A549 (cell line): Measurements from ENCODE around the gene ZNF423. TPM values are rescaled to one million over a fixed set of nuclear protein-coding genes. Genes with fewer than 3 reads are reported as not detected.

Experiments
- ATAC-seq, 2 experiments: fragments of 200-7000 bp in 1 of 2; fragments of >200 bp in 1 of 2; cut with Nextera tagmentation in 1 of 2; cut with Tn5 transposase in 1 of 2; 3 replicates each; pipeline versions ENCODE4 v1.8.0 to v1.9.1; 2018 to 2020; ENCODE audit warnings: mild to moderate bottlenecking in 1 of 2, moderate library complexity in 1 of 2
- CTCF ChIA-PET: fragments of 300-600 bp; sonication (Branson Sonifier 250); formaldehyde crosslinking; extraction: SDS; loops from one replicate; lab custom pipeline; 2021; ENCODE audit warnings: antibody characterized with exemption, inconsistent platforms; lab: Yijun Ruan, JAX
- POLR2A ChIA-PET: fragments of 350-600 bp; formaldehyde crosslinking; extraction: SDS; loops from one replicate; lab custom pipeline; 2021; ENCODE audit warnings: antibody characterized with exemption, inconsistent platforms; lab: Yijun Ruan, JAX
- DNase-seq, 2 experiments: peaks; one replicate each; pipeline versions ENCODE4 v3.0.0 to v3.0.0-alpha.2; 2011 to 2016; ENCODE audit warnings: low read depth in 1 of 2, low spot score in 1 of 2
- FAIRE-seq: peaks from 2 replicates; lab custom pipeline; 2011; peaks lifted over from hg19 to GRCh38; lab: Jason Lieb, UNC
- H3K27ac ChIP-seq, 2 experiments: fragments of >200 bp; sonication (Bioruptor Twin); formaldehyde crosslinking; 3 replicates each; pipeline ENCODE4 v1.5.1; 2016 to 2017
- H3K4me1 ChIP-seq: fragments of >200 bp; sonication (Bioruptor Twin); formaldehyde crosslinking; 3 replicates; pipeline ENCODE4 v1.6.1; 2016
- H3K4me2 ChIP-seq: fragments of >200 bp; sonication (Bioruptor Twin); formaldehyde crosslinking; 3 replicates; pipeline ENCODE4 v1.6.1; 2016
- H3K4me3 ChIP-seq: fragments of >200 bp; sonication (Bioruptor Twin); formaldehyde crosslinking; 3 replicates; pipeline ENCODE4 v1.5.1; 2016
- H3K9me3 ChIP-seq: fragments of >200 bp; sonication (Bioruptor Twin); formaldehyde crosslinking; 3 replicates; pipeline ENCODE4 v1.6.1; 2016
- ATOH8 ChIP-seq: fragments of 250-450 bp; sonication (Bioruptor Pico); IDR thresholded peaks from 2 replicates; pipeline ENCODE4 v1.5.0; 2020; ENCODE audit warnings: low read depth, mild to moderate bottlenecking, moderate library complexity
- BCL3 ChIP-seq: fragments of >200 bp; sonication (Bioruptor Twin); formaldehyde crosslinking; IDR thresholded peaks from 3 replicates; pipeline ENCODE4 v1.6.1; 2016
- CBX2 ChIP-seq: fragments of 200-600 bp; sonication (generic); IDR thresholded peaks from 2 replicates; pipeline ENCODE4 v1.6.1; 2016; ENCODE audit warnings: low read depth, mild to moderate bottlenecking, borderline replicate concordance
- CHD2 ChIP-seq: fragments of 150-350 bp; IDR thresholded peaks from 2 replicates; pipeline ENCODE4 v1.6.1; 2014; ENCODE audit warnings: low read length; ENCODE audit not compliant: partially characterized antibody
- ESRRA ChIP-seq: fragments of 150-350 bp; IDR thresholded peaks from 2 replicates; pipeline ENCODE4 v1.6.1; 2014; ENCODE audit warnings: mild to moderate bottlenecking, low read length, borderline replicate concordance
- FOSB ChIP-seq: fragments of 250-450 bp; sonication (Bioruptor Pico); IDR thresholded peaks from 2 replicates; pipeline ENCODE4 v1.5.0; 2020; ENCODE audit warnings: mild to moderate bottlenecking, moderate library complexity
- FOSL2 ChIP-seq, 2 experiments: fragments of 450-650 bp in 1 of 2; fragments of >200 bp in 1 of 2; sonication (Bioruptor Twin) in 1 of 2; formaldehyde crosslinking; IDR thresholded peaks; 2 replicates each; pipeline versions ENCODE4 v1.5.0 to v1.6.1; 2016 to 2020; ENCODE audit warnings: mild to moderate bottlenecking in 1 of 2, moderate library complexity in 1 of 2
- GATA3 ChIP-seq: IDR thresholded peaks from 2 replicates; pipeline ENCODE4 v1.6.1; 2012; ENCODE audit warnings: borderline replicate concordance
- HEYL ChIP-seq: fragments of 250-450 bp; sonication (Bioruptor Pico); IDR thresholded peaks from 2 replicates; pipeline ENCODE4 v1.8.0; 2021; ENCODE audit warnings: mild to moderate bottlenecking, moderate library complexity
- HMGXB4 ChIP-seq: fragments of 250-450 bp; sonication (Bioruptor Pico); IDR thresholded peaks from 2 replicates; pipeline ENCODE4 v1.5.0; 2021; ENCODE audit warnings: mild to moderate bottlenecking, moderate library complexity, borderline replicate concordance
- HOXB13 ChIP-seq: fragments of 250-450 bp; sonication (Bioruptor Pico); IDR thresholded peaks from 2 replicates; pipeline ENCODE4 v1.5.0; 2020; ENCODE audit warnings: low read depth, mild to moderate bottlenecking, moderate library complexity
- JUNB ChIP-seq: fragments of >200 bp; sonication (Bioruptor Twin); formaldehyde crosslinking; IDR thresholded peaks from 2 replicates; pipeline ENCODE4 v1.6.1; 2016
- MAFK ChIP-seq: fragments of 450-650 bp; IDR thresholded peaks from 2 replicates; pipeline ENCODE4 v1.6.1; 2014; ENCODE audit not compliant: partially characterized antibody
- MAX ChIP-seq: IDR thresholded peaks from 2 replicates; pipeline ENCODE4 v1.6.1; 2012
- MAZ ChIP-seq: fragments of 150-350 bp; IDR thresholded peaks from 2 replicates; pipeline ENCODE4 v1.6.1; 2014; ENCODE audit warnings: antibody characterized with exemption, low read depth, low read length, borderline replicate concordance
- NFE2L2 ChIP-seq: fragments of 150-350 bp; conservative IDR thresholded peaks from 2 replicates; pipeline ENCODE4 v1.6.1; 2014; ENCODE audit warnings: low read length
- POLR2AphosphoS2 ChIP-seq: conservative IDR thresholded peaks from 2 replicates; pipeline ENCODE4 v1.6.1; 2012; ENCODE audit warnings: low read length, improper control_type of control experiment, inconsistent platforms
- RCOR1 ChIP-seq: fragments of 150-350 bp; IDR thresholded peaks from 2 replicates; pipeline ENCODE4 v1.6.1; 2014; ENCODE audit warnings: antibody characterized with exemption, low read length, low read depth
- RFX5 ChIP-seq: fragments of 450-650 bp; IDR thresholded peaks from 2 replicates; pipeline ENCODE4 v1.7.1; 2014; ENCODE audit warnings: antibody characterized with exemption, mild to moderate bottlenecking, moderate library complexity
- SREBF2 ChIP-seq: fragments of 450-650 bp; IDR thresholded peaks from 2 replicates; pipeline ENCODE4 v1.6.1; 2014; ENCODE audit warnings: mild to moderate bottlenecking, moderate library complexity
- TP53 ChIP-seq: fragments of 250-450 bp; sonication (Bioruptor Pico); IDR thresholded peaks from 2 replicates; pipeline ENCODE4 v1.5.0; 2021; ENCODE audit warnings: mild to moderate bottlenecking, moderate library complexity
- ZC3H11A ChIP-seq: fragments of 450-650 bp; IDR thresholded peaks from 2 replicates; pipeline ENCODE4 v1.6.1; 2014; ENCODE audit warnings: antibody characterized with exemption, mild to moderate bottlenecking
- ZNF302 ChIP-seq: fragments of 250-450 bp; sonication (Bioruptor Pico); IDR thresholded peaks from 2 replicates; pipeline ENCODE4 v1.9.0; 2021; ENCODE audit warnings: inconsistent platforms, mild to moderate bottlenecking, moderate library complexity
- ZSCAN20 ChIP-seq: fragments of 250-450 bp; sonication (Bioruptor Pico); IDR thresholded peaks from 2 replicates; pipeline ENCODE4 v1.8.0; 2022; ENCODE audit warnings: mild to moderate bottlenecking, moderate library complexity
- WGBS: methylation state at CpG from one replicate; pipeline ENCODE4 v1.1.6; 2017; ENCODE audit errors: missing lambda C conversion rate; 5-methylcytosine and 5-hydroxymethylcytosine counted together
- polyA plus RNA-seq, 4 experiments: library from polyadenylated mRNA; depleted of rRNA in 3 of 4; stranded (reverse); fragments of >200 nt; fragmentation: RNase III in 1 of 4; extraction: RNeasy Plus Mini Kit Qiagen cat#74134 plus additional on column Dnase treatment in 1 of 4; gene quantifications; 2 replicates in 3 of 4; 3 replicates in 1 of 4; pipeline ENCODE4 v1.2.3, GENCODE V29; 2011 to 2017
- TF ChIP-seq, protein P1 (sequence below): fragments of 450-650 bp; IDR thresholded peaks from 2 replicates; pipeline ENCODE4 v1.6.1; 2014; ENCODE audit warnings: antibody characterized with exemption
- TF ChIP-seq, protein P2 (sequence below): fragments of 150-350 bp; IDR thresholded peaks from 2 replicates; pipeline ENCODE4 v1.6.1; 2014; ENCODE audit warnings: low read depth, mild to moderate bottlenecking, low read length

ZNF423 gene
- polyA plus RNA-seq, 2 of the 4 experiments (the other 2 are of a cell fraction): 0.04 to 0.10 TPM

- TF ChIP-seq ZNF302 (CRISPR knock-in tag) (no peak), MAX (no peak), RFX5 (no peak), JUNB (no peak), POLR2AphosphoS2 (no peak), ZC3H11A (no peak), HEYL (CRISPR knock-in tag) (no peak), FOSL2 (IDR thresholded peaks at IDR 0.05) (no peak), FOSL2 (CRISPR knock-in tag; IDR thresholded peaks at IDR 0.05) (no peak), BCL3 (no peak), ATOH8 (no peak), RCOR1 (no peak), FOSB (no peak), ZSCAN20 (CRISPR knock-in tag) (no peak), HMGXB4 (CRISPR knock-in tag) (no peak), CBX2 (no peak), ESRRA (no peak), MAFK (no peak)
- TF ChIP-seq, protein P1, sequence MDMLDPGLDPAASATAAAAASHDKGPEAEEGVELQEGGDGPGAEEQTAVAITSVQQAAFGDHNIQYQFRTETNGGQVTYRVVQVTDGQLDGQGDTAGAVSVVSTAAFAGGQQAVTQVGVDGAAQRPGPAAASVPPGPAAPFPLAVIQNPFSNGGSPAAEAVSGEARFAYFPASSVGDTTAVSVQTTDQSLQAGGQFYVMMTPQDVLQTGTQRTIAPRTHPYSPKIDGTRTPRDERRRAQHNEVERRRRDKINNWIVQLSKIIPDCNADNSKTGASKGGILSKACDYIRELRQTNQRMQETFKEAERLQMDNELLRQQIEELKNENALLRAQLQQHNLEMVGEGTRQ: no peak
- TF ChIP-seq, protein P2, sequence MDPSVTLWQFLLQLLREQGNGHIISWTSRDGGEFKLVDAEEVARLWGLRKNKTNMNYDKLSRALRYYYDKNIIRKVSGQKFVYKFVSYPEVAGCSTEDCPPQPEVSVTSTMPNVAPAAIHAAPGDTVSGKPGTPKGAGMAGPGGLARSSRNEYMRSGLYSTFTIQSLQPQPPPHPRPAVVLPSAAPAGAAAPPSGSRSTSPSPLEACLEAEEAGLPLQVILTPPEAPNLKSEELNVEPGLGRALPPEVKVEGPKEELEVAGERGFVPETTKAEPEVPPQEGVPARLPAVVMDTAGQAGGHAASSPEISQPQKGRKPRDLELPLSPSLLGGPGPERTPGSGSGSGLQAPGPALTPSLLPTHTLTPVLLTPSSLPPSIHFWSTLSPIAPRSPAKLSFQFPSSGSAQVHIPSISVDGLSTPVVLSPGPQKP: no peak
- TF ChIP-seq, all 56 proteins: peak for 0
- ChIA-PET POLR2A (no interaction called here), CTCF (interaction anchor here (0.9 kb wide), 1 partner anchor 117 kb away, joined by 3 read pairs; no protein-coding TSS in a partner anchor)
- no peak for FAIRE-seq
- 0 out of 6 replicates have a peak, but pooled peaks of 1 of the 2 experiments have one; percentile 30 for ATAC-seq
- no peak overlapping the region for H3K27ac ChIP-seq
- DNase-seq: no peak
- H3K4me1 ChIP-seq: no peaks in the 10 kb centered on the region
- 37% methylated on average over 10 of the region's 11 CpGs for WGBS
- H3K4me2 ChIP-seq: no peak overlapping the region
- H3K9me3 ChIP-seq: no peaks in the 10 kb centered on the region
- no peak overlapping the region for H3K4me3 ChIP-seq
These were observed 183.2 kb downstream of the ZNF423 start for GRCh38 chr16:49672753-49673152.

DNA sequence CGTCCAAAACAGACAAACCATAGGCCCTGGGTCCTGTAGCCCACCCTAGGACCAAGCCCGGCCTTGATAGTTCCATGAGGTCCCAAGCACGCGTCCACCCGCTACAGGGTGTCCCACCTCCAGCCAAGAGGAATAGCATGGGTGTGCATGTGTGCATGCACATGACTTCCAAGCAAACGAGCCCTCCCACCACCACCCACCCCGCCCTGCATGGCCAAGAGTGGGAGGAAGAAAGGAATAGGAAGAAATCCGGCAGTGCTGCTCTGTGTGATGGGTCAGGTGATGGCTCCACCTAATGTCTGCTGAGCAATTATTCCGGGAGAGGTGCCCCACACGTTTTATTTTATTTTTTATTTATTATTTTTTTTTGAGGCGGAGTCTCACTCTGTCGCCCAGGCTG lies 184.6 kb downstream of the ZNF423 start:
- POLR2A ChIA-PET: no interaction called here
- Histone ChIP-seq H3K27ac (no peak overlapping the region), H3K4me2 (no peak overlapping the region), H3K4me3 (no peak overlapping the region), H3K9me3 (no peaks in the 10 kb centered on the region), H3K4me1 (no peaks in the 10 kb centered on the region)
- no peak for TF ChIP-seq GATA3
- TF ChIP-seq SREBF2: no peak
- TF ChIP-seq ATOH8: no peak
- no peak for TF ChIP-seq CHD2
- no peak for TF ChIP-seq HOXB13 (CRISPR knock-in tag)
- TF ChIP-seq NFE2L2: no peak
- TF ChIP-seq MAZ: no peak
- TF ChIP-seq TP53: no peak
- CTCF ChIA-PET: no interaction called here
- ATAC-seq (no peak), DNase-seq (no peak), FAIRE-seq (no peak)
- 40% methylated on average over 12 of the region's 12 CpGs for WGBS
